ENCODE measurements around the gene MLANA.

- no peak for TF ChIP-seq CTCF (IDR thresholded peaks at IDR 0.05)
- TF ChIP-seq POLR2AphosphoS5 (IDR thresholded peaks at IDR 0.05) = no peak
- TF ChIP-seq POLR2A (IDR thresholded peaks at IDR 0.05) = no peak
- no peak for TF ChIP-seq EP300 (IDR thresholded peaks at IDR 0.05)
These were observed 16.6 kb upstream of the MLANA start for GRCh38 chr9:5874048-5874447.
